ENCODE data around the gene MS4A7.

DNA sequence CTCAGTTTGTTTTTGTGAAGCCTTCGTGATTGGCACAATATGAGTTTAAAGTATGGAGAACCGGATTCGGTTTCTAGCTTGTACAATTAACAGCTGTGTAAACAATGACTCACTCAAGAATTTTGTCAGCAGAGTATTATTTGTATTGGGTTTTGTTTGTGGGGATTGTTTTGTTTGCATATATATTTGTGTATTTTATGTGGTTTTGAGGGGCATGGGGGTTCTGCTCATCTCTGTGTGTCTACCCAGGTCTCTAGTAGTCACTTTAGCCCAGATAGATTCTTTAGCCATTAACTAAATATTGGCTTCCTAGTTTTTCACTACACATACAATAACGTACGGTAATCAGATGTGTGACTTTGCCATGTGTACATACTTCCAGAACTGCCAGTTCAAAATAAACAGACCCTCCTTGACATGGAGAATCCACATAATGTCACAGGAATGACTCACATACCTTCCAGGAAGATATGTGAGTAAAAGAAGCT, 7.5 kb upstream of the MS4A7 start:
- TF ChIP-seq POLR2AphosphoS5 (IDR thresholded peaks at IDR 0.05): no peak
- TF ChIP-seq, protein P1, sequence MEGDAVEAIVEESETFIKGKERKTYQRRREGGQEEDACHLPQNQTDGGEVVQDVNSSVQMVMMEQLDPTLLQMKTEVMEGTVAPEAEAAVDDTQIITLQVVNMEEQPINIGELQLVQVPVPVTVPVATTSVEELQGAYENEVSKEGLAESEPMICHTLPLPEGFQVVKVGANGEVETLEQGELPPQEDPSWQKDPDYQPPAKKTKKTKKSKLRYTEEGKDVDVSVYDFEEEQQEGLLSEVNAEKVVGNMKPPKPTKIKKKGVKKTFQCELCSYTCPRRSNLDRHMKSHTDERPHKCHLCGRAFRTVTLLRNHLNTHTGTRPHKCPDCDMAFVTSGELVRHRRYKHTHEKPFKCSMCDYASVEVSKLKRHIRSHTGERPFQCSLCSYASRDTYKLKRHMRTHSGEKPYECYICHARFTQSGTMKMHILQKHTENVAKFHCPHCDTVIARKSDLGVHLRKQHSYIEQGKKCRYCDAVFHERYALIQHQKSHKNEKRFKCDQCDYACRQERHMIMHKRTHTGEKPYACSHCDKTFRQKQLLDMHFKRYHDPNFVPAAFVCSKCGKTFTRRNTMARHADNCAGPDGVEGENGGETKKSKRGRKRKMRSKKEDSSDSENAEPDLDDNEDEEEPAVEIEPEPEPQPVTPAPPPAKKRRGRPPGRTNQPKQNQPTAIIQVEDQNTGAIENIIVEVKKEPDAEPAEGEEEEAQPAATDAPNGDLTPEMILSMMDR (IDR thresholded peaks at IDR 0.05): no peak
- TF ChIP-seq POLR2A (IDR thresholded peaks at IDR 0.05): no peak

Measured in gastroesophageal sphincter (tissue), 3 donors.